Lower leg skin (tissue), 3 donors: ENCODE measurements around the gene ADAM19.

Source experiments
- POLR2A ChIP-seq, 2 donors: fragments of 450-650 bp; IDR thresholded peaks; one replicate each; pipeline ENCODE4 v1.6.1; 2016 to 2017; ENCODE audit warnings: antibody characterized with exemption in 2 of 2, mild to moderate bottlenecking in 1 of 2, moderate library complexity in 1 of 2
- TF ChIP-seq, protein P1 (sequence below), 3 donors: fragments of 450-650 bp; IDR thresholded peaks; one replicate each; pipeline ENCODE4 v1.5.1; 2016; ENCODE audit warnings: antibody characterized with exemption in 3 of 3, mild to moderate bottlenecking in 3 of 3, moderate library complexity in 2 of 3

DNA sequence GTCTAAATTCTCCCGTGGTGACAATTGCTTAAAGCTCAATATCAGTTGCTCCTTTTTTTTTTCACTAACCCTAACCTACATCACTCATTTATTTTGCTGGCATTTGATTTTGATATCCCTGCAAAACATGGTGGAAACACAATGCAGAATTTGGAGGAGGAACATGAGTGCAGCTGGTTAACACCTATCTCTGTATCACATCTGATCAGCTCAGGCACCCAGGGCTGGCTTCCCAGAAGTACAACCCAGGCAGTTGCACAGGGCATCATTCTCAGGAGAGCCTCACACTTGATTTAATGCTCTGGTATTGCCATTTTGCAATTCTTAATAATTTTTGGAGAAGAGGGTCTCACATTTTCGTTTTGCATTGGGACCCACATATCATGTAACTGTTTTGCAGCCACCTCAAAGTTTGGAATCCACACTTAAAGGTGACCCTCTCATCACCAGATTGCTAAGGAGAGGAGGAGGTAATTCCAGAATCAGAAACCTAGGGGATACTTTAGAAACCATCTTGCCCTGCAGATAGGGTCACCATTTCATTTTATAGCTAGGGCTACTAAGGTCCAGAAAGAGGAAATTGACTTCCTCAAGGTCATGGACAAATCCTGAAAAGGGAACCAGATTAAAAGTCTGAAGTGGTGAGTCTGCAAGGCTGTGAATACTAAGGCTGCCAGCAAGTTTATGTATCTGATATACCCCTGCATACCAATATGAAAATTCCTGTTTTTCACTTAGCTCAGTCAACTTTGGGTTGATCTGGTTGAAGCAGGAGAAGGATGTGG lies 19.3 kb upstream of the ADAM19 start:
- TF ChIP-seq, protein P1, sequence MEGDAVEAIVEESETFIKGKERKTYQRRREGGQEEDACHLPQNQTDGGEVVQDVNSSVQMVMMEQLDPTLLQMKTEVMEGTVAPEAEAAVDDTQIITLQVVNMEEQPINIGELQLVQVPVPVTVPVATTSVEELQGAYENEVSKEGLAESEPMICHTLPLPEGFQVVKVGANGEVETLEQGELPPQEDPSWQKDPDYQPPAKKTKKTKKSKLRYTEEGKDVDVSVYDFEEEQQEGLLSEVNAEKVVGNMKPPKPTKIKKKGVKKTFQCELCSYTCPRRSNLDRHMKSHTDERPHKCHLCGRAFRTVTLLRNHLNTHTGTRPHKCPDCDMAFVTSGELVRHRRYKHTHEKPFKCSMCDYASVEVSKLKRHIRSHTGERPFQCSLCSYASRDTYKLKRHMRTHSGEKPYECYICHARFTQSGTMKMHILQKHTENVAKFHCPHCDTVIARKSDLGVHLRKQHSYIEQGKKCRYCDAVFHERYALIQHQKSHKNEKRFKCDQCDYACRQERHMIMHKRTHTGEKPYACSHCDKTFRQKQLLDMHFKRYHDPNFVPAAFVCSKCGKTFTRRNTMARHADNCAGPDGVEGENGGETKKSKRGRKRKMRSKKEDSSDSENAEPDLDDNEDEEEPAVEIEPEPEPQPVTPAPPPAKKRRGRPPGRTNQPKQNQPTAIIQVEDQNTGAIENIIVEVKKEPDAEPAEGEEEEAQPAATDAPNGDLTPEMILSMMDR (IDR thresholded peaks at IDR 0.05), result no peak
- no peak for TF ChIP-seq POLR2A (IDR thresholded peaks at IDR 0.05)
